SK-MEL-5 (cell line): ENCODE data around the gene CKS2. TPM values are rescaled to one million over a fixed set of nuclear protein-coding genes. Genes with fewer than 3 reads are reported as not detected.

ENCODE experiments used
- DNase-seq: peaks from one replicate; pipeline ENCODE4 v3.0.0-alpha.2; 2016; ENCODE audit warnings: low read depth, low spot score
- in situ Hi-C: cut with HindIII; loops from 2 replicates; pipeline ENCODE4 v1.10.0; 2016; ENCODE audit warnings: low sequenced_read_pairs, high pct_unique_total_duplicates, low pct_unique_long_range_greater_than_20kb
- small RNA-seq, 2 experiments: library from RNA; depleted of rRNA; stranded (forward); fragments of <200 nt; gene quantifications; one replicate each; pipeline ENCODE3, GENCODE V24; 2014
- total RNA-seq: library from RNA; depleted of rRNA; stranded (reverse); fragments of >200 nt; shearing (Covaris generic); gene quantifications from 2 replicates; pipeline ENCODE4 v1.2.3, GENCODE V29; 2014; rRNA removed

Gene CKS2
- total RNA-seq, 1 experiment from 2014 or later = 404 TPM

GRCh38 chr9:89359751-89360261 lies 48.8 kb downstream of the CKS2 start:
- in situ Hi-C loops = no loop called here
- no peak for DNase-seq

GRCh38 chr9:89360465-89360864 lies 49.5 kb downstream of the CKS2 start:
- no peak for DNase-seq
- in situ Hi-C loops = no loop called here

- in situ Hi-C loops = no loop called here
- DNase-seq = no peak
Observed at GRCh38 chr9:89361031-89361430, 50.0 kb downstream of the CKS2 start.

- DNase-seq = no peak
- in situ Hi-C loops = no loop called here
Observed at GRCh38 chr9:89361816-89362646, 51.0 kb downstream of the CKS2 start.

- no peak for DNase-seq
- in situ Hi-C loops = no loop called here
Observed at GRCh38 chr9:89362647-89363310, 51.8 kb downstream of the CKS2 start.

GRCh38 chr9:89363311-89363670 lies 52.3 kb downstream of the CKS2 start:
- in situ Hi-C loops = no loop called here
- DNase-seq = no peak

GRCh38 chr9:89363921-89364665 lies 53.1 kb downstream of the CKS2 start:
- in situ Hi-C loops = no loop called here
- no peak for DNase-seq

GRCh38 chr9:89364666-89365531 lies 53.9 kb downstream of the CKS2 start:
- no peak for DNase-seq

GRCh38 chr9:89365532-89365912 lies 54.5 kb downstream of the CKS2 start:
- no peak for DNase-seq
- in situ Hi-C loops = no loop called here

More at GRCh38 chr9:89364666-89365531, 53.9 kb downstream of the CKS2 start:
- in situ Hi-C loops = no loop called here

Small RNA genes lying within 50 kb of the gene (small RNA-seq; reads per million reads assigned to genes)
- gene MIR3153 = 0 to 0.33 reads per million in 2 experiments

Other genes with a start within 250 kb of the CKS2 start
- gene SHC3, start 132.4 kb upstream of the CKS2 start, total RNA-seq = 0.03 TPM in 1 of 2 replicates, not detected in the other
- 44.9 and 50.7 TPM in 2 replicates for gene SECISBP2, start 7.3 kb downstream of the CKS2 start, total RNA-seq
- gene SEMA4D, start 186.9 kb downstream of the CKS2 start, total RNA-seq = 0.98 and 1.3 TPM in 2 replicates